ENCODE results near the gene ARHGAP24.

GRCh38 chr4:85869181-85869580 is 394.2 kb downstream of the ARHGAP24 start:
- TF ChIP-seq L3MBTL2 (conservative IDR thresholded peaks at IDR 0.05) (no peak), ELF4 (IDR thresholded peaks at IDR 0.05) (no peak), NFRKB (IDR thresholded peaks at IDR 0.05) (no peak), SP1 (IDR thresholded peaks at IDR 0.05) (no peak), BHLHE40 (IDR thresholded peaks at IDR 0.05; ENCODE audit: borderline replicate concordance) (no peak), FOXA1 (IDR thresholded peaks at IDR 0.05) (no peak)
